GM18517 (cell line): ENCODE results near the gene GAGE2A.
"Not testable (repeated sequence)": the region's sequence is repeated elsewhere in the genome, so short reads cannot be mapped to it uniquely, and the experiment has no call there.

ENCODE experiments used
- ATAC-seq: cut with Tn5 transposase; IDR thresholded peaks from one replicate; pipeline ENCODE4 v1.9.1; 2021; ENCODE audit warnings: mild to moderate bottlenecking, moderate library complexity; ENCODE audit not compliant: unreplicated experiment

The GAGE2A gene

DNA sequence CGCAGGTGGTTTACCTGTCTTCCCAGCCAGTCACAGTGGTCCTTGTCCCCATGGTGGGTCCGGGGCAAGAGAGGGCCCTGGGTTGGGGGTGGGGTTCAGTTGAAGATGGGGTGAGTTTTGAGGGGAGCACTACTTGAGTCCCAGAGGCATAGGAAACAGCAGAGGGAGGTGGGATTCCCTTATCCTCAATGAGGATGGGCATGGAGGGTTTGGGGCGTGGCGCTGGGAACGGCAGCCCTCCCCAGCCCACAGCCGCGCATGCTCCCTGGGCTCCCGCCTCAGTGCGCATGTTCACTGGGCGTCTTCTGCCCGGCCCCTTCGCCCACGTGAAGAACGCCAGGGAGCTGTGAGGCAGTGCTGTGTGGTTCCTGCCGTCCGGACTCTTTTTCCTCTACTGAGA is at the start of gene GAGE2A:
Gene GAGE2A, plus strand, starts transcription at position 301 of the 400 bp plus-strand sequence. CDS start 1,155 bp downstream, outside the sequence.
- ATAC-seq: not testable (repeated sequence)

- not testable (repeated sequence) for ATAC-seq
Measured at GRCh38 chrX:49541433-49541832, 47.9 kb upstream of the GAGE2A start, which contains the start of gene GAGE12D. Gene GAGE12D, plus strand, starts transcription at chrX:49541733. Its CDS starts 1,155 bp downstream, at chrX:49542888.

GRCh38 chrX:49550989-49551388 is 38.3 kb upstream of the GAGE2A start, which contains the start of gene GAGE12E:
Gene GAGE12E, plus strand, starts transcription at chrX:49551289. Its CDS starts 1,155 bp downstream, at chrX:49552444.
- ATAC-seq: not testable (repeated sequence)

GRCh38 chrX:49560542-49560941 is 28.8 kb upstream of the GAGE2A start, which contains the start of gene GAGE12F:
Gene GAGE12F, plus strand, starts transcription at chrX:49560842. Its CDS starts 1,155 bp downstream, at chrX:49561997.
- ATAC-seq: not testable (repeated sequence)

- not testable (repeated sequence) for ATAC-seq
Measured at GRCh38 chrX:49568728-49569127, 20.6 kb upstream of the GAGE2A start.

DNA sequence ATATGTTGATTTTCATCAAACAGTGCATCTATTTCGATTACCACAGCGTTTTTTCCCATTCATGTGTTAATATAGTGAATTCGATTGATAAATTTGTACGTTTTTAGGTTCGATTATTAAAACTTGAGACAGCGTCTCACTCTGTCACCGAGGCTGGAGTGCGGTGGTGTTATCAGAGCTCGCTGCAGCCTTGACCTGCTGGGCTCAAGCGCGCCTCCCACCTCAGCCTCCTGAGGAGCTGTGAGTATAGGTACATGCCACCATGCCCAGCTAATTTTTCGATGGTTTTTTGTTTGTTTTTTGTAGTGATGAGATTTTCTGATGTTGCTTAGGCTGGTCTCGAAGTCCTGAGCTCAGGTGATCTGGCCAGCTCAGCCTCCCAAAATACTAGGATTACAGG is 20.1 kb upstream of the GAGE2A start:
- ATAC-seq: not testable (repeated sequence)

DNA sequence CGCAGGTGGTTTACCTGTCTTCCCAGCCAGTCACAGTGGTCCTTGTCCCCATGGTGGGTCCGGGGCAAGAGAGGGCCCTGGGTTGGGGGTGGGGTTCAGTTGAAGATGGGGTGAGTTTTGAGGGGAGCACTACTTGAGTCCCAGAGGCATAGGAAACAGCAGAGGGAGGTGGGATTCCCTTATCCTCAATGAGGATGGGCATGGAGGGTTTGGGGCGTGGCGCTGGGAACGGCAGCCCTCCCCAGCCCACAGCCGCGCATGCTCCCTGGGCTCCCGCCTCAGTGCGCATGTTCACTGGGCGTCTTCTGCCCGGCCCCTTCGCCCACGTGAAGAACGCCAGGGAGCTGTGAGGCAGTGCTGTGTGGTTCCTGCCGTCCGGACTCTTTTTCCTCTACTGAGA is 19.2 kb upstream of the GAGE2A start, which contains the start of gene GAGE12G:
Gene GAGE12G, plus strand, starts transcription at position 301 of the 400 bp plus-strand sequence. CDS start 1,155 bp downstream, outside the sequence.
- not testable (repeated sequence) for ATAC-seq

GRCh38 chrX:49579649-49580048 is 9.6 kb upstream of the GAGE2A start, which contains the start of gene GAGE12H:
Gene GAGE12H, plus strand, starts transcription at chrX:49579949. Its CDS starts 1,155 bp downstream, at chrX:49581104.
- ATAC-seq: not testable (repeated sequence)

- not testable (repeated sequence) for ATAC-seq
Measured at GRCh38 chrX:49589769-49590478, 628 bp downstream of the GAGE2A start.

DNA sequence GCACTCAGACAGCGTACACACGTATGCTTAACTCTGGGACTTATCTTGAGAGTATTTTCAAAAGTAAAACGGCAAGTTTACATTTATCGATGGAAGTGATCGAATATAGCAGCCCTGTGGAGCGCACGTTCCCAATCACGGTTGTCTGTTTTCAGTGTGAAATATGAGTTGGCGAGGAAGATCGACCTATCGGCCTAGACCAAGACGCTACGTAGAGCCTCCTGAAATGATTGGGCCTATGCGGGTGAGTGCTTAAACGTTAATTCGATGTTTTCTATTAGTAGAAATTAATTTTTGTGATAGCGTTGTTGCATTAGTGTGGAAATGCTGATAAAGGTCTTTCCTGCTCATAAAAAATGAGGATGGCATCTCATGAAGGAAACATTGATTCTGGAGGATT is 1.2 kb downstream of the GAGE2A start:
- not testable (repeated sequence) for ATAC-seq

DNA sequence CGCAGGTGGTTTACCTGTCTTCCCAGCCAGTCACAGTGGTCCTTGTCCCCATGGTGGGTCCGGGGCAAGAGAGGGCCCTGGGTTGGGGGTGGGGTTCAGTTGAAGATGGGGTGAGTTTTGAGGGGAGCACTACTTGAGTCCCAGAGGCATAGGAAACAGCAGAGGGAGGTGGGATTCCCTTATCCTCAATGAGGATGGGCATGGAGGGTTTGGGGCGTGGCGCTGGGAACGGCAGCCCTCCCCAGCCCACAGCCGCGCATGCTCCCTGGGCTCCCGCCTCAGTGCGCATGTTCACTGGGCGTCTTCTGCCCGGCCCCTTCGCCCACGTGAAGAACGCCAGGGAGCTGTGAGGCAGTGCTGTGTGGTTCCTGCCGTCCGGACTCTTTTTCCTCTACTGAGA is 9.4 kb downstream of the GAGE2A start, which contains the start of gene GAGE1:
Gene GAGE1, plus strand, starts transcription at position 301 of the 400 bp plus-strand sequence. CDS start 1,155 bp downstream, outside the sequence.
- not testable (repeated sequence) for ATAC-seq

- no peak for ATAC-seq
Measured at GRCh38 chrX:49610718-49611310, 21.5 kb downstream of the GAGE2A start.

DNA sequence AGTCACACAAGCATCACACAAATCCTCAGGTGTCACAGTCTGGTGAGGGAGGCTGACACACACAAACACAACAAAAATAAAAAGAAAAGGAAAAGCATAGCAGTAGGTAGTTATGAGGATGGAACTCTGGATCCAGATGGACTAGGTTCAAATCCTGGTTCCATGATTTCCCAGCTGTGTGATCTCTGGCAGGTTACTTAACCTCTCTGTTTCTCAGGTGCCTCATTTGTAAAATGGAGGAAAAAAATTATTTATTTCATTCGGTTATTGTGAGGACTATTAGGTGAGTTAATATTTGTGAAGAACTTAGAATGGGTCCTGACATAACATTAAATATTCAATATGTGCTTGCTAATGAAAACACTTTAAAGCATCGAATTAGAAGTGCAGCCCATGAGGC is 29.3 kb downstream of the GAGE2A start:
- ATAC-seq: no peak

GRCh38 chrX:49627086-49627777 is 37.9 kb downstream of the GAGE2A start:
- ATAC-seq: no peak

DNA sequence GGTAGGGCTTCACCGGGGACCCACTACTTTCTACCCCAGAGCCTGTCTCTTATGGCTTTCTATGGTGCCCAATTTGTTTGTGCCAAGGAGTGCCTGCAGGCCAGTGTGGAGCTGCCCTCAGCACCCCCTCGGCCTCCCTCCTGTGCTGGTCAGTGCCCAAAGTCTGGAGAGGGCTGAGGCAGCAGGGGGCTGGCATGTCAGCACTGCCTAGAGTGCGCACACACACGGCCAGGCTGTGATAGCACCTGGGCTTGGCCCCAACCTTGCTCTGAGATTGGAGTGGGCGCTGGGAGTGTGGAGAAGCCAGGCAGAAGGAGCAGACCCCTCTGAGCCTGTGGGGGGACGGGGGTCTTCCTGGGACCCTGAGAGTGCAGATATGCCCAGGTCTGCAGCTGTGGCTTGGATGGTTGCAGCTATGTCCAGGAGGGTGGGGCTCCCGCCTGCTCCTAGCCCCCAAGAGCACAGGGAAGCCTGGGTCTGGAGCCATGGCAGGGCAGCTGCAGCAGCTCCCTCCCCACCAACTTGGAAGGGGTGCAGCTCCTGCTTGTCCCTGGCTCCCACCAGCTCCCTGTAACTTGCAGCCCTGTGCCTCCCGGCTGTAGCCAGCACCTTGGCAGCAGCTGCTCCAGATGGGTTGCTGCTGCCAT is 55.8 kb downstream of the GAGE2A start:
- ATAC-seq: no peak
